Smooth muscle cell (in vitro differentiated cells): ENCODE results near the gene SCYL1. TPM values are rescaled to one million over a fixed set of nuclear protein-coding genes. Genes with fewer than 3 reads are reported as not detected.

ENCODE experiments used
- DNase-seq: peaks from one replicate; lab custom pipeline; 2025; ENCODE audit not compliant: unreplicated experiment; lab: John Stamatoyannopoulos, UW
- H2AFZ ChIP-seq: fragments of 200-600 bp; sonication (generic); 2 replicates; pipeline ENCODE4 v1.6.0; 2016; ENCODE audit warnings: antibody characterized with exemption, low read depth, mild to moderate bottlenecking
- H3F3A ChIP-seq: fragments of 200-600 bp; sonication (generic); 2 replicates; pipeline ENCODE4 v1.6.0; 2017; ENCODE audit warnings: antibody characterized with exemption, low read depth
- H3K27ac ChIP-seq: fragments of 200-600 bp; sonication (generic); 2 replicates; pipeline ENCODE4 v1.5.1; 2016; ENCODE audit warnings: low read depth, mild to moderate bottlenecking
- H3K27me3 ChIP-seq: fragments of 200-600 bp; sonication (generic); 2 replicates; pipeline ENCODE4 v1.6.1; 2016; ENCODE audit warnings: low read depth, mild to moderate bottlenecking
- H3K36me3 ChIP-seq: fragments of 200-600 bp; sonication (generic); 2 replicates; pipeline ENCODE4 v1.5.1; 2016; ENCODE audit warnings: low read depth
- H3K4me1 ChIP-seq: fragments of 200-600 bp; sonication (generic); 2 replicates; pipeline ENCODE4 v1.5.1; 2016; ENCODE audit warnings: low read depth
- H3K4me2 ChIP-seq: fragments of 200-600 bp; sonication (generic); 2 replicates; pipeline ENCODE4 v1.6.0; 2016; ENCODE audit warnings: mild to moderate bottlenecking
- H3K4me3 ChIP-seq: fragments of 200-600 bp; sonication (generic); 2 replicates; pipeline ENCODE4 v1.5.1; 2016; ENCODE audit warnings: mild to moderate bottlenecking
- H3K79me2 ChIP-seq: fragments of 200-600 bp; sonication (generic); 2 replicates; pipeline ENCODE4 v1.6.0; 2016; ENCODE audit warnings: low read depth, mild to moderate bottlenecking
- H3K9ac ChIP-seq: fragments of 200-600 bp; sonication (generic); 2 replicates; pipeline ENCODE4 v1.6.0; 2016; ENCODE audit warnings: low read depth
- H3K9me3 ChIP-seq: fragments of 200-600 bp; sonication (generic); replicated peaks from 2 replicates; pipeline ENCODE4 v1.5.1; 2016; ENCODE audit warnings: low read depth
- H4K20me1 ChIP-seq: fragments of 200-600 bp; sonication (generic); 2 replicates; pipeline ENCODE4 v1.6.0; 2016; ENCODE audit warnings: low read depth
- WGBS: methylation state at CpG from one replicate; pipeline ENCODE4 v1.1.7; 2016; ENCODE audit warnings: low lambda C conversion rate; 5-methylcytosine and 5-hydroxymethylcytosine counted together
- polyA plus RNA-seq: library from polyadenylated mRNA; unstranded; fragments of >200 nt; fragmentation: Nextera tagmentation; extraction: Ambion mirVana; gene quantifications from 2 replicates; pipeline ENCODE4 v1.2.1, GENCODE V29; 2016
- total RNA-seq: library from RNA; depleted of rRNA; stranded (reverse); fragments of >200 nt; gene quantifications from 2 replicates; pipeline ENCODE4 v1.2.3, GENCODE V29; 2014
- TF ChIP-seq, protein P1 (sequence below): fragments of 200-600 bp; sonication (generic); IDR thresholded peaks from 2 replicates; pipeline ENCODE4 v1.5.1; 2017; ENCODE audit warnings: borderline replicate concordance, mild to moderate bottlenecking, antibody characterized with exemption; ENCODE audit not compliant: insufficient read depth, poor library complexity, severe bottlenecking

SCYL1 gene
- total and polyA plus RNA-seq, 2 experiments from 2014 or later, result 66.6 to 123 TPM

DNA sequence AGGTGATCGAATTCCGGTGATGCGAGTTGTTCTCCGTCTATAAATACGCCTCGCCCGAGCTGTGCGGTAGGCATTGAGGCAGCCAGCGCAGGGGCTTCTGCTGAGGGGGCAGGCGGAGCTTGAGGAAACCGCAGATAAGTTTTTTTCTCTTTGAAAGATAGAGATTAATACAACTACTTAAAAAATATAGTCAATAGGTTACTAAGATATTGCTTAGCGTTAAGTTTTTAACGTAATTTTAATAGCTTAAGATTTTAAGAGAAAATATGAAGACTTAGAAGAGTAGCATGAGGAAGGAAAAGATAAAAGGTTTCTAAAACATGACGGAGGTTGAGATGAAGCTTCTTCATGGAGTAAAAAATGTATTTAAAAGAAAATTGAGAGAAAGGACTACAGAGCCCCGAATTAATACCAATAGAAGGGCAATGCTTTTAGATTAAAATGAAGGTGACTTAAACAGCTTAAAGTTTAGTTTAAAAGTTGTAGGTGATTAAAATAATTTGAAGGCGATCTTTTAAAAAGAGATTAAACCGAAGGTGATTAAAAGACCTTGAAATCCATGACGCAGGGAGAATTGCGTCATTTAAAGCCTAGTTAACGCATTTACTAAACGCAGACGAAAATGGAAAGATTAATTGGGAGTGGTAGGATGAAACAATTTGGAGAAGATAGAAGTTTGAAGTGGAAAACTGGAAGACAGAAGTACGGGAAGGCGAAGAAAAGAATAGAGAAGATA, 25.7 kb upstream of the SCYL1 start, which contains the start of gene MALAT1:
Gene MALAT1 (plus strand): TSS at position 69 of the 736 bp plus-strand sequence.
- TF ChIP-seq, protein P1, sequence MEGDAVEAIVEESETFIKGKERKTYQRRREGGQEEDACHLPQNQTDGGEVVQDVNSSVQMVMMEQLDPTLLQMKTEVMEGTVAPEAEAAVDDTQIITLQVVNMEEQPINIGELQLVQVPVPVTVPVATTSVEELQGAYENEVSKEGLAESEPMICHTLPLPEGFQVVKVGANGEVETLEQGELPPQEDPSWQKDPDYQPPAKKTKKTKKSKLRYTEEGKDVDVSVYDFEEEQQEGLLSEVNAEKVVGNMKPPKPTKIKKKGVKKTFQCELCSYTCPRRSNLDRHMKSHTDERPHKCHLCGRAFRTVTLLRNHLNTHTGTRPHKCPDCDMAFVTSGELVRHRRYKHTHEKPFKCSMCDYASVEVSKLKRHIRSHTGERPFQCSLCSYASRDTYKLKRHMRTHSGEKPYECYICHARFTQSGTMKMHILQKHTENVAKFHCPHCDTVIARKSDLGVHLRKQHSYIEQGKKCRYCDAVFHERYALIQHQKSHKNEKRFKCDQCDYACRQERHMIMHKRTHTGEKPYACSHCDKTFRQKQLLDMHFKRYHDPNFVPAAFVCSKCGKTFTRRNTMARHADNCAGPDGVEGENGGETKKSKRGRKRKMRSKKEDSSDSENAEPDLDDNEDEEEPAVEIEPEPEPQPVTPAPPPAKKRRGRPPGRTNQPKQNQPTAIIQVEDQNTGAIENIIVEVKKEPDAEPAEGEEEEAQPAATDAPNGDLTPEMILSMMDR, result no peak
- Histone ChIP-seq H4K20me1 (peaks cover 52% of the 10 kb centered on the region), H2AFZ (no peak within 1 kb of the TSS)

DNA sequence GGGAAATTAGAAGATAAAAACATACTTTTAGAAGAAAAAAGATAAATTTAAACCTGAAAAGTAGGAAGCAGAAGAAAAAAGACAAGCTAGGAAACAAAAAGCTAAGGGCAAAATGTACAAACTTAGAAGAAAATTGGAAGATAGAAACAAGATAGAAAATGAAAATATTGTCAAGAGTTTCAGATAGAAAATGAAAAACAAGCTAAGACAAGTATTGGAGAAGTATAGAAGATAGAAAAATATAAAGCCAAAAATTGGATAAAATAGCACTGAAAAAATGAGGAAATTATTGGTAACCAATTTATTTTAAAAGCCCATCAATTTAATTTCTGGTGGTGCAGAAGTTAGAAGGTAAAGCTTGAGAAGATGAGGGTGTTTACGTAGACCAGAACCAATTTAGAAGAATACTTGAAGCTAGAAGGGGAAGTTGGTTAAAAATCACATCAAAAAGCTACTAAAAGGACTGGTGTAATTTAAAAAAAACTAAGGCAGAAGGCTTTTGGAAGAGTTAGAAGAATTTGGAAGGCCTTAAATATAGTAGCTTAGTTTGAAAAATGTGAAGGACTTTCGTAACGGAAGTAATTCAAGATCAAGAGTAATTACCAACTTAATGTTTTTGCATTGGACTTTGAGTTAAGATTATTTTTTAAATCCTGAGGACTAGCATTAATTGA, 25.0 kb upstream of the SCYL1 start:
- H3K36me3 ChIP-seq, result peaks cover 41% of the 10 kb centered on the region
- H4K20me1 ChIP-seq, result peaks cover 59% of the 10 kb centered on the region
- H3K9ac ChIP-seq, result peak overlapping the region; percentile 100
- H3K4me1 ChIP-seq, result peaks cover 11% of the 10 kb centered on the region
- peaks cover 86% of the 10 kb centered on the region for H3K79me2 ChIP-seq
- peak overlapping the region; percentile 94 for H3K4me2 ChIP-seq
- no peak overlapping the region for H2AFZ ChIP-seq
- 0% methylated on average over 3 of the region's 3 CpGs for WGBS
- peak overlapping the region; percentile 97 for H3K27ac ChIP-seq
- DNase-seq, result no peak
- H3F3A ChIP-seq, result peaks cover 64% of the 10 kb centered on the region
- H3K27me3 ChIP-seq, result no peaks in the 10 kb centered on the region
- H3K4me3 ChIP-seq, result peak overlapping the region; percentile 80
- no peaks in the 10 kb centered on the region for H3K9me3 ChIP-seq
- TF ChIP-seq, protein P1, result no peak

More for the DNA sequence above, 25.7 kb upstream of the SCYL1 start, which contains the start of gene MALAT1:
- Histone ChIP-seq H3K4me2 (peak within 1 kb of the TSS; percentile 94), H3K36me3 (peaks cover 34% of the 10 kb centered on the region), H3K27ac (peak within 1 kb of the TSS; percentile 97), H3K79me2 (peaks cover 79% of the 10 kb centered on the region), H3K9ac (peak within 1 kb of the TSS; percentile 100), H3K9me3 (no peaks in the 10 kb centered on the region), H3K27me3 (no peaks in the 10 kb centered on the region), H3K4me3 (peak within 1 kb of the TSS; percentile 80), H3K4me1 (peaks cover 13% of the 10 kb centered on the region), H3F3A (peaks cover 59% of the 10 kb centered on the region)
- DNase-seq, result peak; percentile 75
- under 1% methylated on average over 24 of the region's 24 CpGs for WGBS

DNA sequence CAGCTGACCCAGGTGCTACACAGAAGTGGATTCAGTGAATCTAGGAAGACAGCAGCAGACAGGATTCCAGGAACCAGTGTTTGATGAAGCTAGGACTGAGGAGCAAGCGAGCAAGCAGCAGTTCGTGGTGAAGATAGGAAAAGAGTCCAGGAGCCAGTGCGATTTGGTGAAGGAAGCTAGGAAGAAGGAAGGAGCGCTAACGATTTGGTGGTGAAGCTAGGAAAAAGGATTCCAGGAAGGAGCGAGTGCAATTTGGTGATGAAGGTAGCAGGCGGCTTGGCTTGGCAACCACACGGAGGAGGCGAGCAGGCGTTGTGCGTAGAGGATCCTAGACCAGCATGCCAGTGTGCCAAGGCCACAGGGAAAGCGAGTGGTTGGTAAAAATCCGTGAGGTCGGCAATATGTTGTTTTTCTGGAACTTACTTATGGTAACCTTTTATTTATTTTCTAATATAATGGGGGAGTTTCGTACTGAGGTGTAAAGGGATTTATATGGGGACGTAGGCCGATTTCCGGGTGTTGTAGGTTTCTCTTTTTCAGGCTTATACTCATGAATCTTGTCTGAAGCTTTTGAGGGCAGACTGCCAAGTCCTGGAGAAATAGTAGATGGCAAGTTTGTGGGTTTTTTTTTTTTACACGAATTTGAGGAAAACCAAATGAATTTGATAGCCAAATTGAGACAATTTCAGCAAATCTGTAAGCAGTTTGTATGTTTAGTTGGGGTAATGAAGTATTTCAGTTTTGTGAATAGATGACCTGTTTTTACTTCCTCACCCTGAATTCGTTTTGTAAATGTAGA, 24.3 kb upstream of the SCYL1 start:
- Histone ChIP-seq H3F3A (peaks cover 67% of the 10 kb centered on the region), H4K20me1 (peaks cover 66% of the 10 kb centered on the region), H2AFZ (no peak overlapping the region), H3K79me2 (peaks cover 88% of the 10 kb centered on the region), H3K36me3 (peaks cover 44% of the 10 kb centered on the region), H3K4me1 (peaks cover 14% of the 10 kb centered on the region), H3K4me3 (peak overlapping the region; percentile 80), H3K27me3 (no peaks in the 10 kb centered on the region), H3K27ac (peak overlapping the region; percentile 97), H3K9me3 (no peaks in the 10 kb centered on the region), H3K4me2 (peak overlapping the region; percentile 94), H3K9ac (peak overlapping the region; percentile 100)
- no peak for DNase-seq
- TF ChIP-seq, protein P1, result no peak
- WGBS, result under 1% methylated on average over 20 of the region's 20 CpGs
